ENCODE measurements around the gene IMPACT. TPM values are rescaled to one million over a fixed set of nuclear protein-coding genes. Genes with fewer than 3 reads are reported as not detected.

The IMPACT gene
- total RNA-seq, 1 donor from 2014 or later, result 63.3 TPM

DNA sequence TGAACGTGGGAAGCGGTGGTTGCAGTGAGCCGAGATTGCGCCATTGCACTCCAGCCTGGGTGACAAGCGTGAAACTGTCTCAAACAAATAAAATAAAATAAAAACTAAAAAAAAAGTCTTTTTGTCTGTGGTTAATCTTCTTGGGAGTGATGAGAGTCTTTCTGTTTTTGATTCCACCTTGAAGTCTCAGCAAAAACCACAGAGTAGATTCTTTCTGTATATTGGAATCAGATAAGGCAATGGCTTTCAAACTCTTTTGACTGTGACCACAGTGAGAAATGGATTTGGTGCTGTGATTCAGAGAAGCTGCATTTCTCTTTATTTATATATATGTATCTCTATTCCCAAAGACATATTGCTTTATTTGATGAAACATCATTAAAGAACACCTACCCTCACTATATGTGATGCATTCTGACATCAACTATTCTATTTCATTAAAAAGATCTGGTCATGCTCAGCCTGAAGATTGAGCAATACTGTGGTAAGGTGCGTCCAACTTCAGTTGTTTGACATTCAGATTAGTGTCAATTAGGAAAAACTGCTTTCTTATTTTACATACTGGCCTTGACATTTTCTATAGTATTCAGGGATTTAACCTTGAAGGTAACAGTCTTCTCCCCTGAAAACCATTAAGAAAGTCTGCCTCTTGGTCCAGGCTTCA, 49.6 kb downstream of the IMPACT start:
- DNase-seq (ENCODE audit: low spot score), result no peak

GRCh38 chr18:24479371-24479770, 52.9 kb downstream of the IMPACT start:
- no peak for DNase-seq (ENCODE audit: low spot score)

GRCh38 chr18:24482821-24483220, 56.4 kb downstream of the IMPACT start:
- DNase-seq (ENCODE audit: low spot score), result no peak

GRCh38 chr18:24485681-24486080, 59.2 kb downstream of the IMPACT start:
- no peak for DNase-seq (ENCODE audit: low spot score)

DNA sequence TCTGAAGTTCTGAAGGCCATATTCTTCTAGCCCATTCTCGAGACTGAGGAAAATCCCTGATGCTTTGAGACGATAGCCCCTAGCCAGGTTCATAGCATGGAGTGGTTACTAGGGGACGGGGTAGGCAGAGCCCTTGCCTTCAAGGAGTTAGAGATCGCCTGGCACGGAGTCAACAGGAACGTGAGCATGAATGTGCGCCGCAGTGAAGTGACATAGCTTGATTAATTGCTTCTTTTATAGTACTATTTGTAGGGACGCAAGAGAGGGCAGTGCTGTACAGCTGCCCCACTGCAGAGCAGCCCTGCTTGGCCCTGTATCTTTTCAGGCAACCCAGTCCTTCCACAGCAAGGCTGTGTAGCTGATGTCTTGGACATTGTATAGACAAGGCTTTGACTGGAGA, 60.2 kb downstream of the IMPACT start:
- DNase-seq (ENCODE audit: low spot score), result no peak

GRCh38 chr18:24488824-24489493, 62.5 kb downstream of the IMPACT start:
- DNase-seq (ENCODE audit: low spot score), result peak; percentile 58

DNA sequence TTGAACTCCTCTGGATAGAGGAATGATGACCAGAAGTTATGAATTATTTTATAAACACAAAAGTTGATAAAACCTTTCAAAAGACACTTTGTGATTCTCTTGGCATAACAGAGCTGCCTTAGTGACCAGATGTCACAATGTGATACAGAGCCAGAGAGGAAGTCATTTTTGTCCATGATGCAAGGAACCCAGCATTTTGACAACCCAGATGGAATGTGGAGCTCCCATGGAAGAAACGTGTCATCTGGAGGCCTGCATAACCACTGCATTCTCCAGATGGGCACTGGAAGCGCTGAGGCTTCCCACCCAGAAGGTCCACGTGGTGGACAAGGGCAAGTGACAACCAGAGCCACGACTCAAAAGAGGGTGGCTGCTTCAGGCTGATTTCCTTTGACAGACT, 64.1 kb downstream of the IMPACT start:
- no peak for DNase-seq (ENCODE audit: low spot score)

DNA sequence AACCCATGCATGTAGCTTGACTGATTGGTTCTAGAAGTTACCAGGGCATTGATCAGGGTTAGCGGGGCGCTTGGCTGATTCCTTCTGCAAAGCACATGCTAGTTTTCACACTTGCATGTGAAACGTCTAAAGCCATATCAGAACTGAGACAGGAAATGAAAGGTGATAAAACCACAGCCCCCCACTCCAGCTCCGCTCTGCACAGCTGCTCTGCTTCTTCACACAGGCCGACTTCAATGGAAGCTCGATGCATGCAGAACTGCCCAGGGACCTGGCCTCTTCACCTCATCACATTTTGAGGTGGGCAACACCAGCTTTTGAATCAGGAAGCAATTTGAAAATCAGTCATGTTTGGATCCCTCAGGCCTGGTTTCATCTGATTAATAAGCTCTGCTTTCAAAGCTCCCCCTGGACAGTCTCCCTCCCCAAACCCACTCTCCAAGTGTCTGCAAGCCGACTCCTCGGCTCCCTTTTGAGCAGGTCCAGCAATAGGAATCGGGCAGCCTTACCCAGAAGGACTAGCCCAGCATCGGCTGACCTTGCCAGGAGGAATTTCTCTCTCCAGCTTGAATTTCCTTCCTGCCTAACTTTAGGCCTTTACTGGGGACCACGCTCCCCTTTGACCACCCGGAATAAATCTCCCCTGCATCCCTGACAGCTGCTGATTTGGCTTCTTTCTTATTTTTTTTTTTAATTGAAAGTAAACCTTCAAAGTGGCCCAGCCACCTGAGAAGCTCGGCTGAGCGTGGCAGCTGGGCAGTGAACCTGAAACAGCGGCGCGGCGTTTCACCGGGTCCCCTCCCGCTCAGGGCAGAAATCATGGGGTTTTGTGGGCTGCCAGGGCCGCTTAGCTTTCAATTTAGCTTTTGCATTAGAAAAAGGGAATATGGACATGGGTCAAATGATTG, 65.7 kb downstream of the IMPACT start:
- DNase-seq (ENCODE audit: low spot score), result no peak

GRCh38 chr18:24494586-24494985, 68.1 kb downstream of the IMPACT start:
- DNase-seq (ENCODE audit: low spot score), result no peak

GRCh38 chr18:24497031-24497754, 70.7 kb downstream of the IMPACT start:
- peak; percentile 80 for DNase-seq (ENCODE audit: low spot score)

GRCh38 chr18:24499814-24500213, 73.3 kb downstream of the IMPACT start:
- DNase-seq (ENCODE audit: low spot score), result peak; percentile 86

- no peak for DNase-seq (ENCODE audit: low spot score)
These were observed 73.7 kb downstream of the IMPACT start for GRCh38 chr18:24500217-24500616.

- DNase-seq (ENCODE audit: low spot score), result no peak
These were observed 74.3 kb downstream of the IMPACT start for GRCh38 chr18:24500766-24501165.

- no peak for DNase-seq (ENCODE audit: low spot score)
These were observed 76.4 kb downstream of the IMPACT start for GRCh38 chr18:24502667-24503523.

Other genes starting within 250 kb of the IMPACT start
- gene OSBPL1A, start 28.8 kb upstream of the IMPACT start, total RNA-seq (ENCODE audit: insufficient read depth, low replicate concordance), result 47.2 TPM
- gene HRH4, start 34.0 kb downstream of the IMPACT start, total RNA-seq (ENCODE audit: insufficient read depth, low replicate concordance), result 0.48 TPM